Suprapubic skin (tissue), 4 donors: Measurements from ENCODE around the gene HECW1. TPM values are rescaled to one million over a fixed set of nuclear protein-coding genes. Genes with fewer than 3 reads are reported as not detected.

Experiments used
- DNase-seq, 2 donors: peaks; one replicate each; pipeline ENCODE4 v3.0.0-alpha.2; 2019; ENCODE audit warnings: low spot score in 2 of 2
- H3K27ac ChIP-seq: fragments of 200-600 bp; sonication (generic); one replicate; pipeline ENCODE4 v1.5.1; 2019
- H3K27me3 ChIP-seq: fragments of 200-600 bp; sonication (generic); one replicate; pipeline ENCODE4 v1.5.1; 2019
- H3K36me3 ChIP-seq: fragments of 200-600 bp; sonication (generic); one replicate; pipeline ENCODE4 v1.5.1; 2019
- H3K4me1 ChIP-seq: fragments of 200-600 bp; sonication (generic); one replicate; pipeline ENCODE4 v1.5.1; 2019
- H3K4me3 ChIP-seq: fragments of 200-600 bp; sonication (generic); one replicate; pipeline ENCODE4 v1.5.1; 2019; ENCODE audit warnings: mild to moderate bottlenecking
- H3K9me3 ChIP-seq: fragments of 200-600 bp; sonication (generic); one replicate; pipeline ENCODE4 v1.5.1; 2019
- CTCF ChIP-seq, 2 donors: fragments of 200-600 bp in 1 of 2; fragments of 450-650 bp in 1 of 2; sonication (generic) in 1 of 2; IDR thresholded peaks; one replicate each; pipeline ENCODE4 v1.5.1; 2016 to 2019; ENCODE audit warnings: antibody characterized with exemption in 2 of 2, mild to moderate bottlenecking in 1 of 2, moderate library complexity in 1 of 2
- EP300 ChIP-seq: sonication (generic); formaldehyde crosslinking; IDR thresholded peaks from one replicate; pipeline ENCODE4 v1.6.1; 2017; ENCODE audit warnings: antibody characterized with exemption
- POLR2A ChIP-seq, 2 donors: fragments of 450-650 bp; IDR thresholded peaks; one replicate each; pipeline ENCODE4 v1.6.1; 2017; ENCODE audit warnings: antibody characterized with exemption in 2 of 2, mild to moderate bottlenecking in 2 of 2, moderate library complexity in 2 of 2
- POLR2AphosphoS5 ChIP-seq, 3 donors: sonication (generic); formaldehyde crosslinking; IDR thresholded peaks; one replicate each; pipeline ENCODE4 v1.6.1; 2017; ENCODE audit warnings: antibody characterized with exemption in 3 of 3
- WGBS: methylation state at CpG from one replicate; pipeline ENCODE4 v1.1.5; 2018; 5-methylcytosine and 5-hydroxymethylcytosine counted together
- total RNA-seq, 4 donors: library from RNA; depleted of rRNA; stranded (reverse); fragments of >200 nt; gene quantifications; one replicate each; pipeline ENCODE4 v1.1.0, GENCODE V29; 2016

The HECW1 gene
- total RNA-seq, 4 donors from 2014 or later = 0.17 to 0.73 (median 0.32) TPM; not detected in 1

- TF ChIP-seq EP300 (no peak), CTCF (IDR thresholded peaks at IDR 0.05) (no peak), POLR2AphosphoS5 (IDR thresholded peaks at IDR 0.05) (no peak), POLR2A (IDR thresholded peaks at IDR 0.05) (no peak)
- DNase-seq = no peak
- H3K9me3 ChIP-seq = no peaks in the 10 kb centered on the region
- H3K36me3 ChIP-seq = no peaks in the 10 kb centered on the region
- H3K4me3 ChIP-seq = no peak overlapping the region
- WGBS = 78% methylated on average over 3 of the region's 3 CpGs
- H3K27ac ChIP-seq = no peak overlapping the region
- no peaks in the 10 kb centered on the region for H3K4me1 ChIP-seq
- no peaks in the 10 kb centered on the region for H3K27me3 ChIP-seq
Observed at GRCh38 chr7:43387932-43388331, 275.5 kb downstream of the HECW1 start.

GRCh38 chr7:43390576-43390975 is 278.1 kb downstream of the HECW1 start:
- H3K4me3 ChIP-seq = no peak overlapping the region
- no peak for DNase-seq
- 80% methylated on average over 1 of the region's 1 CpG for WGBS
- H3K4me1 ChIP-seq = no peaks in the 10 kb centered on the region
- H3K27me3 ChIP-seq = no peaks in the 10 kb centered on the region
- H3K27ac ChIP-seq = no peak overlapping the region
- no peaks in the 10 kb centered on the region for H3K9me3 ChIP-seq
- TF ChIP-seq CTCF (IDR thresholded peaks at IDR 0.05) = no peak
- TF ChIP-seq POLR2A (IDR thresholded peaks at IDR 0.05) = no peak
- TF ChIP-seq EP300 = no peak
- no peak for TF ChIP-seq POLR2AphosphoS5 (IDR thresholded peaks at IDR 0.05)
- H3K36me3 ChIP-seq = no peaks in the 10 kb centered on the region

DNA sequence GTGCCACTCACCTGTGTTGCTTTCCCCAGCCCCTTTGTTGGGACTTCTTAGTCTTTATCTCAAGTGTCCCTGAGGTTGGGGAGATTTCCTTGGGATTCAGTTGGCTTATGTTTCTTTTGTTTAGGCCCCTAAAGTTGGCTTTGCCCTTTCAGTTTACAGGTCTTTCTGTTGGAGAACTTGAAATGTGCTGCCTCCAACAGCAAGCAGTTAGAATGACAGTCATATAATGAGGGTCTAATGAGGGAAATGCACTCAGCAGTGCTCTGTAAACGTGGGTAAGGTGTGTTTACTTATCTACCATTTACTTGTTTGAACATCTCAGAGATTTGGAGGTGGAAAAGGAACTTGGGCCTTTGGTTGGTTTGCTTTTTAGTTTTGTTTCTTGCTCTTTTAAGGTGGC is 279.1 kb downstream of the HECW1 start:
- TF ChIP-seq EP300 = no peak
- no peak for TF ChIP-seq POLR2A (IDR thresholded peaks at IDR 0.05)
- TF ChIP-seq POLR2AphosphoS5 (IDR thresholded peaks at IDR 0.05) = no peak
- TF ChIP-seq CTCF (IDR thresholded peaks at IDR 0.05) = no peak
- no peaks in the 10 kb centered on the region for H3K27me3 ChIP-seq
- H3K4me3 ChIP-seq = no peak overlapping the region
- H3K27ac ChIP-seq = no peak overlapping the region
- H3K36me3 ChIP-seq = no peaks in the 10 kb centered on the region
- 38% methylated on average over 1 of the region's 1 CpG for WGBS
- no peak for DNase-seq
- no peaks in the 10 kb centered on the region for H3K9me3 ChIP-seq
- H3K4me1 ChIP-seq = no peaks in the 10 kb centered on the region

GRCh38 chr7:43392638-43393330 is 280.3 kb downstream of the HECW1 start:
- Histone ChIP-seq H3K4me1 (no peaks in the 10 kb centered on the region), H3K9me3 (no peaks in the 10 kb centered on the region), H3K4me3 (no peak overlapping the region), H3K27ac (no peak overlapping the region), H3K36me3 (no peaks in the 10 kb centered on the region), H3K27me3 (no peaks in the 10 kb centered on the region)
- no peak for DNase-seq
- 71% methylated on average over 2 of the region's 2 CpGs for WGBS
- TF ChIP-seq CTCF (IDR thresholded peaks at IDR 0.05) = no peak
- TF ChIP-seq POLR2AphosphoS5 (IDR thresholded peaks at IDR 0.05) = no peak
- no peak for TF ChIP-seq POLR2A (IDR thresholded peaks at IDR 0.05)
- TF ChIP-seq EP300 = no peak

DNA sequence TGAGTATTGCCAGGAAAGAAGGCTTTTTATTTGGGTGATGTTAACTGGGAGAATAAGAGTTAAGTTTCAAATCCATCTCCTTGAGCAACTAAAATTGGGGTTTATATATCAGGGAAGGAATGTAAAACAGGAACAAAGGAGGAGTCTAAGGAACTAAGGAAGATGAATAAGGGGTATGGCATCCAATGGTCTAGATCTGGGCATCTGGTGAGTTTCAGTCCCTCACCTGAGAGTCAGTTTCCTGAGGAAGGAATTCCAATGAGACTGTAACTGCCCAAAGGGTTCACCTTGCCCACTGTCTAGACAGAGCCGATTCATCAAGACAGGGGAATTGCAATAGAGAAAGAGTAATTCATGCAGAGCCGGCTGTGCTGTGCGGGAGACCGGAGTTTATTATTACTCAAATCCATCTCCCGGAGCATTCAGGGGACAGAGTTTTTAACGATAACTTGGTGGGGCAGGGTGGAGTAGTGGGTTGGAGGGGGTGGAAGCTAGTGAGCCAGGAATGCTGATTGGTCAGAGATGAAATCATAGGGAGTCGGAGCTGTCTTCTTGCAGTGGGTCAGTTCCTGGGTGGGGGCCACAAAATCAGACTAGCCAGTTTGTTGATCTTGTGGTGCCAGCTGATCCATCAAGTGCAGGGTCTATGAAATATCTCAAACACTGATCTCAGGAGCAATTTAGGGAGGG is 282.1 kb downstream of the HECW1 start:
- no peak overlapping the region for H3K27ac ChIP-seq
- no peak overlapping the region for H3K4me3 ChIP-seq
- no peaks in the 10 kb centered on the region for H3K27me3 ChIP-seq
- TF ChIP-seq POLR2AphosphoS5 (IDR thresholded peaks at IDR 0.05) = no peak
- TF ChIP-seq CTCF (IDR thresholded peaks at IDR 0.05) = no peak
- no peak for TF ChIP-seq EP300
- TF ChIP-seq POLR2A (IDR thresholded peaks at IDR 0.05) = no peak
- H3K9me3 ChIP-seq = no peaks in the 10 kb centered on the region
- no peaks in the 10 kb centered on the region for H3K4me1 ChIP-seq
- WGBS = 81% methylated on average over 7 of the region's 7 CpGs
- no peak for DNase-seq
- no peaks in the 10 kb centered on the region for H3K36me3 ChIP-seq
